Mesenchymal stem cell (in vitro differentiated cells and primary cell): ENCODE results near the gene CCDC197.

Experiments used
- DNase-seq: peaks from one replicate; pipeline ENCODE4 v3.0.0-alpha.2; 2013
- H2AFZ ChIP-seq: one replicate; pipeline ENCODE4 v1.6.1; 2013; ENCODE audit warnings: low read depth, mild to moderate bottlenecking, control low read depth, inconsistent platforms, low read length, moderate library complexity
- H2AK5ac ChIP-seq: 2 replicates; pipeline ENCODE4 v1.6.1; 2013; ENCODE audit warnings: low read length, moderate library complexity, mild to moderate bottlenecking, inconsistent platforms; ENCODE audit not compliant: severe bottlenecking
- H2BK120ac ChIP-seq: one replicate; pipeline ENCODE4 v1.6.1; 2013; ENCODE audit warnings: low read depth, mild to moderate bottlenecking, inconsistent platforms, low read length, moderate library complexity
- H2BK12ac ChIP-seq, 2 experiments: one replicate each; pipeline ENCODE4 v1.6.1; 2013; ENCODE audit warnings: inconsistent platforms in 2 of 2, low read length in 2 of 2, mild to moderate bottlenecking in 2 of 2, moderate library complexity in 2 of 2, control low read depth in 1 of 2
- H2BK15ac ChIP-seq: one replicate; pipeline ENCODE4 v1.6.1; 2013; ENCODE audit warnings: mild to moderate bottlenecking, low read depth, inconsistent platforms; ENCODE audit not compliant: poor library complexity, severe bottlenecking
- H2BK5ac ChIP-seq: 2 replicates; pipeline ENCODE4 v1.6.1; 2013; ENCODE audit warnings: low read depth, mild to moderate bottlenecking, low read length, control low read depth, inconsistent platforms; ENCODE audit not compliant: poor library complexity, severe bottlenecking
- H3K14ac ChIP-seq, 2 experiments: one replicate each; pipeline ENCODE4 v1.6.1; 2013; ENCODE audit warnings: inconsistent platforms in 2 of 2, low read length in 2 of 2, control low read depth in 1 of 2, mild to moderate bottlenecking in 1 of 2, moderate library complexity in 1 of 2
- H3K18ac ChIP-seq, 2 experiments: one replicate each; pipeline ENCODE4 v1.6.1; 2013; ENCODE audit warnings: inconsistent platforms in 2 of 2, low read length in 2 of 2, control low read depth in 1 of 2, low read depth in 1 of 2, mild to moderate bottlenecking in 1 of 2
- H3K23ac ChIP-seq, 2 experiments: one replicate each; pipeline ENCODE4 v1.6.1; 2013; ENCODE audit warnings: inconsistent platforms in 2 of 2, low read length in 2 of 2, mild to moderate bottlenecking in 2 of 2, moderate library complexity in 2 of 2, control low read depth in 1 of 2
- H3K27ac ChIP-seq: 2 replicates; pipeline ENCODE4 v1.5.1; 2013; ENCODE audit warnings: mild to moderate bottlenecking, moderate library complexity, low read length, control low read depth, inconsistent platforms; ENCODE audit not compliant: poor library complexity, severe bottlenecking
- H3K27me3 ChIP-seq, 2 experiments: 2 replicates each; pipeline versions ENCODE4 v1.6.1 to v1.7.0; 2013; ENCODE audit warnings: low read length in 2 of 2, mild to moderate bottlenecking in 2 of 2, moderate library complexity in 2 of 2, control low read depth in 1 of 2, inconsistent platforms in 1 of 2; ENCODE audit not compliant: control insufficient read depth in 1 of 2, insufficient read depth in 1 of 2
- H3K36me3 ChIP-seq, 2 experiments: 2 replicates each; pipeline versions ENCODE4 v1.6.1 to v1.7.0; 2013; ENCODE audit warnings: low read length in 2 of 2, control low read depth in 1 of 2, inconsistent platforms in 1 of 2, low read depth in 1 of 2, mild to moderate bottlenecking in 1 of 2; ENCODE audit not compliant: insufficient read depth in 2 of 2, control insufficient read depth in 1 of 2
- H3K4ac ChIP-seq, 2 experiments: one replicate each; pipeline ENCODE4 v1.6.1; 2013; ENCODE audit warnings: inconsistent platforms in 2 of 2, low read length in 2 of 2, mild to moderate bottlenecking in 2 of 2, moderate library complexity in 2 of 2, control low read depth in 1 of 2, low read depth in 1 of 2
- H3K4me1 ChIP-seq: 2 replicates; pipeline ENCODE4 v1.6.1; 2013; ENCODE audit warnings: low read depth, low read length, control low read depth; ENCODE audit not compliant: control insufficient read depth, insufficient read depth
- H3K4me2 ChIP-seq: 2 replicates; pipeline ENCODE4 v1.6.1; 2013; ENCODE audit warnings: low read length, mild to moderate bottlenecking, inconsistent platforms; ENCODE audit not compliant: poor library complexity, severe bottlenecking
- H3K4me3 ChIP-seq, 2 experiments: 2 replicates each; pipeline versions ENCODE4 v1.5.1 to v1.7.0; 2013; ENCODE audit warnings: low read length in 2 of 2, mild to moderate bottlenecking in 2 of 2, control low read depth in 1 of 2, low read depth in 1 of 2; ENCODE audit not compliant: insufficient read depth in 1 of 2
- H3K79me1 ChIP-seq: replicated peaks from 2 replicates; pipeline ENCODE4 v1.6.1; 2013; ENCODE audit warnings: mild to moderate bottlenecking, control low read depth, low read length, inconsistent platforms; ENCODE audit not compliant: poor library complexity, severe bottlenecking
- H3K9ac ChIP-seq: 2 replicates; pipeline ENCODE4 v1.7.0; 2013; ENCODE audit warnings: mild to moderate bottlenecking, low read length, moderate library complexity
- H3K9me3 ChIP-seq: 2 replicates; pipeline ENCODE4 v1.7.0; 2013; ENCODE audit warnings: mild to moderate bottlenecking, low read length; ENCODE audit not compliant: control insufficient read depth
- H4K8ac ChIP-seq: one replicate; pipeline ENCODE4 v1.6.1; 2013; ENCODE audit warnings: inconsistent platforms, mild to moderate bottlenecking, low read length, moderate library complexity
- H4K91ac ChIP-seq: one replicate; pipeline ENCODE4 v1.6.1; 2013; ENCODE audit warnings: mild to moderate bottlenecking, low read length, inconsistent platforms
- WGBS: methylation state at CpG from one replicate; pipeline ENCODE4 v1.1.7; 2013; ENCODE audit warnings: mixed read lengths; 5-methylcytosine and 5-hydroxymethylcytosine counted together

The CCDC197 gene

DNA sequence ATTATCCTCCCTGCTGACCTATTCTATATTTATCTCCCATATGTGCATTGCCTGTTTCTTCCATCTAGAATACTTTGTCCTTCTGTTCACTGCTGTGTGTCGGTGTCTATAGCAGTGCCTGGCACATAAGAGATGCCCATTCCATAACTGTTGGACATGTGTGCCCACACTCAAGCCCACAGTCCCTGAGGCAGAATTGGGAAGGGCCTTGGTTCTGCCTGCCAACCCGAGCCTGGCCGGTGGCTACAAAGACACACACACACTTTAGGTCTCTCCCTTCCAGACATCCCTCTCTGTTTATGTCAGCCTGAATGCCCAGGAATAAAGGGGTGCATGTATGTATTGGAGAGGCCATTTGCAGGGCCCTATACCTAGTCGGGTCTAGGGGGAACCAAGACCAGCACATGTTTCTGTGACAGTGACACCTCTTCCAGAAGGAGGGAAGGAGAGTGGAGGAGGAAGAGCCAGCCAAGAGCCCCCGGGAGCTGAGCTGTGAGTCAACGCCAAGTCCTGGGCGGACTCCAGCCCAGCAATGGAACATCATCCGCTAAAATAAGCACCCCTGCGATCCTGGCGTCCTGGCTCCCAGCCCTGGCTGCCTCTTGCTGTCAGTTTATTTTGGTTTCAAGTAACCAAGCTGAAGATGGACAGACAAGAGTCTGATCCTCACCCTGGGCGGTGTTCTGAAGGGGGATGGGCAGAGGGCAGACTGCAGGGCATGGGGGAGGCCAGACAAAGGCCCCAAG is 16.5 kb upstream of the CCDC197 start:
- no peak overlapping the region for H3K4me2 ChIP-seq
- H2AFZ ChIP-seq, result no peak overlapping the region
- H3K79me1 ChIP-seq, result no peaks in the 10 kb centered on the region
- H2BK120ac ChIP-seq, result no peak overlapping the region
- H3K4me3 ChIP-seq, result no peak overlapping the region
- 78% methylated on average over 11 of the region's 11 CpGs for WGBS
- no peak overlapping the region for H3K9ac ChIP-seq
- H4K8ac ChIP-seq, result no peak overlapping the region
- peaks cover 0 to 5% of the 10 kb centered on the region in 2 experiments for H3K27me3 ChIP-seq
- H2BK15ac ChIP-seq, result no peak overlapping the region
- peaks cover 23% of the 10 kb centered on the region for H3K4me1 ChIP-seq
- no peak overlapping the region for H4K91ac ChIP-seq
- H2BK5ac ChIP-seq, result no peak overlapping the region
- no peak overlapping the region for H3K27ac ChIP-seq
- no peak overlapping the region for H3K23ac ChIP-seq
- no peak overlapping the region for H3K14ac ChIP-seq
- H2BK12ac ChIP-seq, result no peak overlapping the region
- no peak overlapping the region for H3K4ac ChIP-seq
- H3K9me3 ChIP-seq, result no peaks in the 10 kb centered on the region
- no peaks in the 10 kb centered on the region for H3K36me3 ChIP-seq
- DNase-seq, result no peak
- no peak overlapping the region for H2AK5ac ChIP-seq
- H3K18ac ChIP-seq, result no peak overlapping the region

GRCh38 chr14:93981316-93982229 is 15.5 kb upstream of the CCDC197 start:
- Histone ChIP-seq H2AK5ac (peak overlapping the region; percentile 24), H4K91ac (no peak overlapping the region), H3K18ac (no peak overlapping the region), H3K4me1 (peaks cover 26% of the 10 kb centered on the region), H3K14ac (no peak overlapping the region), H2BK5ac (no peak overlapping the region), H2BK15ac (no peak overlapping the region), H3K36me3 (no peaks in the 10 kb centered on the region), H2AFZ (no peak overlapping the region), H3K9ac (no peak overlapping the region), H2BK120ac (no peak overlapping the region), H3K4ac (no peak overlapping the region), H3K27ac (no peak overlapping the region), H4K8ac (no peak overlapping the region), H3K4me2 (no peak overlapping the region), H3K79me1 (no peaks in the 10 kb centered on the region), H2BK12ac (no peak overlapping the region), H3K27me3 (peaks cover 0 to 3% of the 10 kb centered on the region in 2 experiments), H3K9me3 (no peaks in the 10 kb centered on the region), H3K23ac (no peak overlapping the region), H3K4me3 (no peak overlapping the region)
- no peak for DNase-seq
- WGBS, result 90% methylated on average over 9 of the region's 9 CpGs

DNA sequence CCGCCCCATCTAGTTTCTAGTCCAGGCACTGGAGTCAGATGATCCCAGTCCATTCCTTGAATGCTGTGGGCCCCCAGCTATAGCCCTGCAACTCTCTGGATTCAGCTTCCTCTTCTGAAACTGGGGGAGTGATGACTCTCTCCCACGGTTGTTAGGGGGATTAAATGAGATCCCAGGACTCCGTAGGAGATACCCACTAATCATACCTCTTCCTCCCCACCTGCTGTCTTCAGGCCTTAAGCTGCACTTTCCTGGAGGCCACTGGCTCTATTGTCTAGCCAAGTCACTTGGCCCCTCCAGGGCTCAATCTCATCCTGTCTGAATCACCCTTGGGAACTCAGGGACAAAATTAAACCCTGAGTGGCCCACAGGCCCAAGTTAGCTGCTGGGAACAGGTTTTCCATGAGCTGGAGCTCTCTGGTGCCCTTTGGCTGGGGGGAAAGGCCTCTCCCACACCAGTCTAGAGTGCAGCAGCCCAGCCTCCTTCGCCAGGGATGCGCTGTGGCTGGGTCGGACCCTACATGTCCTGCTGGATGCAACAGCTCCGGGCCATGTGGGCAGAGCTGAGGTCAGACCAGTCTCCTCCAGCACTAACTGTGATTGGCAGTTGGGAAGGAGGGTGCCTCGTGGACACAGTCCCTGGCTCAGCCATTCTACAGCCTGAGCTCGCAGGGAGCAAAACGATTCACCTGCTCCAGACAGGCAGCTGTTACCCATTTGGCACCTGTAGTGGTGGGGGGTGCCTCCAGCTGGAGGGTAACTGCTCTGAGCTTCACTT is 14.7 kb upstream of the CCDC197 start:
- no peak for DNase-seq
- Histone ChIP-seq H3K4ac (no peak overlapping the region), H3K9me3 (no peaks in the 10 kb centered on the region), H3K36me3 (no peaks in the 10 kb centered on the region), H3K23ac (no peak overlapping the region), H3K4me3 (no peak overlapping the region), H3K79me1 (no peaks in the 10 kb centered on the region), H3K27me3 (no peaks in the 10 kb centered on the region), H3K4me1 (peaks cover 34% of the 10 kb centered on the region), H3K18ac (no peak overlapping the region), H3K4me2 (no peak overlapping the region), H2AFZ (no peak overlapping the region), H3K9ac (no peak overlapping the region), H4K91ac (no peak overlapping the region), H3K27ac (no peak overlapping the region), H3K14ac (no peak overlapping the region), H2AK5ac (peak overlapping the region; percentile 24), H2BK120ac (no peak overlapping the region), H2BK12ac (no peak overlapping the region), H4K8ac (no peak overlapping the region), H2BK5ac (no peak overlapping the region), H2BK15ac (no peak overlapping the region)
- 85% methylated on average over 10 of the region's 10 CpGs for WGBS

GRCh38 chr14:93984070-93984469 is 13.0 kb upstream of the CCDC197 start:
- Histone ChIP-seq H3K36me3 (no peaks in the 10 kb centered on the region), H3K14ac (no peak overlapping the region), H3K9ac (no peak overlapping the region), H3K4me2 (no peak overlapping the region), H3K27me3 (no peaks in the 10 kb centered on the region), H3K79me1 (no peaks in the 10 kb centered on the region), H2BK120ac (no peak overlapping the region), H2BK15ac (no peak overlapping the region), H4K91ac (no peak overlapping the region), H3K4ac (no peak overlapping the region), H3K9me3 (no peaks in the 10 kb centered on the region), H3K4me3 (no peak overlapping the region), H2AK5ac (peak overlapping the region; percentile 3), H3K27ac (no peak overlapping the region), H3K4me1 (peaks cover 31% of the 10 kb centered on the region), H3K23ac (no peak overlapping the region), H2BK12ac (no peak overlapping the region), H2AFZ (no peak overlapping the region), H3K18ac (no peak overlapping the region), H2BK5ac (no peak overlapping the region), H4K8ac (no peak overlapping the region)
- DNase-seq, result no peak
- WGBS, result 52% methylated on average over 3 of the region's 3 CpGs
